Naive thymus-derived CD4-positive, alpha-beta T cell (primary cell): ENCODE measurements around the gene IFNAR2. TPM values are rescaled to one million over a fixed set of nuclear protein-coding genes. Genes with fewer than 3 reads are reported as not detected.
A peak's percentile ranks its signal among the peaks of the same experiment; 100 is the strongest.

Experiments used
- ATAC-seq: fragments of 150-1000 bp; cut with Tn5 transposase; 2 replicates; pipeline ENCODE4 v1.10.0; 2021; ENCODE audit warnings: mild to moderate bottlenecking, moderate library complexity
- CTCF ChIA-PET: fragments of 350-600 bp; sonication (Branson Sonifier 250); formaldehyde crosslinking; loops from one replicate; lab custom pipeline; 2021; ENCODE audit warnings: antibody characterized with exemption; lab: Charles Lee
- POLR2A ChIA-PET: fragments of 350-600 bp; sonication (Branson Sonifier 250); formaldehyde crosslinking; loops from one replicate; lab custom pipeline; 2021; ENCODE audit warnings: antibody characterized with exemption, inconsistent platforms; lab: Charles Lee
- DNase-seq, 9 donors: peaks; one replicate each; pipeline versions ENCODE4 v3.0.0 to v3.0.0-alpha.2; 2020 to 2022; ENCODE audit warnings: mixed read lengths in 1 of 9
- H3K27ac ChIP-seq: one replicate; pipeline ENCODE4 v1.7.0; 2013; ENCODE audit warnings: mild to moderate bottlenecking, low read depth, low read length, moderate library complexity
- H3K27me3 ChIP-seq, 2 donors: one replicate each; pipeline ENCODE4 v1.7.0; 2013; ENCODE audit warnings: low read length in 2 of 2, mild to moderate bottlenecking in 2 of 2, moderate library complexity in 2 of 2; ENCODE audit not compliant: control insufficient read depth in 2 of 2, insufficient read depth in 2 of 2
- H3K36me3 ChIP-seq, 3 experiments: 1 replicate in 2 of 3; 2 replicates in 1 of 3; pipeline ENCODE4 v1.7.0; 2013; ENCODE audit warnings: low read length in 3 of 3, mild to moderate bottlenecking in 3 of 3, moderate library complexity in 1 of 3; ENCODE audit not compliant: insufficient read depth in 3 of 3, control insufficient read depth in 2 of 3
- H3K4me1 ChIP-seq, 2 donors: one replicate each; pipeline ENCODE4 v1.7.0; 2013; ENCODE audit warnings: low read length in 2 of 2, mild to moderate bottlenecking in 2 of 2, moderate library complexity in 1 of 2; ENCODE audit not compliant: control insufficient read depth in 2 of 2, insufficient read depth in 2 of 2
- H3K4me3 ChIP-seq: 2 replicates; pipeline ENCODE4 v1.7.0; 2013; ENCODE audit warnings: mild to moderate bottlenecking, low read length
- H3K9me3 ChIP-seq, 3 experiments: 1 replicate in 2 of 3; 2 replicates in 1 of 3; pipeline ENCODE4 v1.7.0; 2013; ENCODE audit warnings: low read length in 3 of 3; ENCODE audit not compliant: control insufficient read depth in 2 of 3
- H3K27ac Mint-ChIP-seq, 9 donors: one replicate each; pipeline ENCODE4 v1.8.0; 2020 to 2022; ENCODE audit warnings: mixed read lengths in 9 of 9, mild to moderate bottlenecking in 8 of 9, moderate library complexity in 5 of 9, inconsistent platforms in 2 of 9
- H3K27me3 Mint-ChIP-seq, 5 donors: one replicate each; pipeline ENCODE4 v1.8.0; 2021 to 2022; ENCODE audit warnings: mixed read lengths in 5 of 5, mild to moderate bottlenecking in 1 of 5
- H3K36me3 Mint-ChIP-seq, 5 donors: one replicate each; pipeline ENCODE4 v1.8.0; 2020 to 2022; ENCODE audit warnings: mixed read lengths in 5 of 5, mild to moderate bottlenecking in 3 of 5, inconsistent platforms in 1 of 5
- H3K4me1 Mint-ChIP-seq, 7 donors: one replicate each; pipeline ENCODE4 v1.8.0; 2020 to 2022; ENCODE audit warnings: mixed read lengths in 7 of 7, mild to moderate bottlenecking in 3 of 7, inconsistent platforms in 1 of 7
- H3K4me3 Mint-ChIP-seq, 10 donors: one replicate each; pipeline ENCODE4 v1.8.0; 2020 to 2022; ENCODE audit warnings: mild to moderate bottlenecking in 10 of 10, mixed read lengths in 10 of 10, moderate library complexity in 6 of 10, inconsistent platforms in 2 of 10
- H3K9me3 Mint-ChIP-seq, 11 donors: one replicate each; pipeline ENCODE4 v1.8.0; 2020 to 2022; ENCODE audit warnings: mixed read lengths in 11 of 11, mild to moderate bottlenecking in 4 of 11, inconsistent platforms in 1 of 11, moderate library complexity in 1 of 11
- intact Hi-C, 2 donors: fragments of 100-400 bp; cut with micrococcal nuclease; formaldehyde crosslinking; loops; one replicate each; pipeline ENCODE4 v1.15.1; 2023
- polyA plus RNA-seq, 2 donors: library from polyadenylated mRNA; unstranded; fragments of 300-500 nt; fragmentation: Illumina TruSeq; gene quantifications; one replicate each; pipeline ENCODE4 v1.2.3, GENCODE V29; 2021
- total RNA-seq, 6 experiments: library from RNA in 5 of 6; stranded (reverse) in 5 of 6; gene quantifications; 1 replicate in 5 of 6; 2 replicates in 1 of 6; pipeline ENCODE4 v1.2.3 and lab custom pipeline; 2021 to 2026

IFNAR2 gene
- total and polyA plus RNA-seq, 7 experiments from 2014 or later, result 44.9 to 90.2 (median 77.3) TPM

GRCh38 chr21:33196941-33197374 is 32.8 kb upstream of the IFNAR2 start:
- H3K4me1 ChIP-seq, result peaks cover 0 to 7% of the 10 kb centered on the region in 2 donors
- Mint-ChIP-seq H3K27me3 (peaks cover 0 to 31% (median 0%) of the 10 kb centered on the region in 5 donors), H3K4me3 (peak overlapping the region in 3 of 10 donors; percentile 14 to 33 (median 16)), H3K36me3 (no peaks in the 10 kb centered on the region), H3K9me3 (no peaks in the 10 kb centered on the region), H3K27ac (peak overlapping the region in 3 of 9 donors; percentile 11 to 71 (median 51)), H3K4me1 (peaks cover 19 to 35% (median 27%) of the 10 kb centered on the region in 7 donors)
- POLR2A ChIA-PET, result interaction anchor here (1.2 to 2.4 kb wide), 4 partner anchors 10 to 470 kb away, joined by 3 to 15 read pairs (median 3); partner anchors contain the start of genes IFNAR1 and SYNJ1
- no peaks in the 10 kb centered on the region for H3K36me3 ChIP-seq
- intact Hi-C loops, result loop anchor here (1.0 to 5.0 kb wide), 13 partner anchors 11 to 544 kb away; partner anchors contain the start of gene PAXBP1 (in 1 of the 2)
- H3K27ac ChIP-seq, result no peak overlapping the region
- no peaks in the 10 kb centered on the region for H3K27me3 ChIP-seq
- ATAC-seq (peak; percentile 33), DNase-seq (peak in 7 of 9 donors; percentile 39 to 70 (median 50))
- CTCF ChIA-PET, result interaction anchor here (0.6 to 4.0 kb wide), 49 partner anchors 11 to 469 kb away, joined by 3 to 41 read pairs (median 4); partner anchors contain the start of gene IFNAR1
- no peak overlapping the region for H3K4me3 ChIP-seq
- no peaks in the 10 kb centered on the region for H3K9me3 ChIP-seq

DNA sequence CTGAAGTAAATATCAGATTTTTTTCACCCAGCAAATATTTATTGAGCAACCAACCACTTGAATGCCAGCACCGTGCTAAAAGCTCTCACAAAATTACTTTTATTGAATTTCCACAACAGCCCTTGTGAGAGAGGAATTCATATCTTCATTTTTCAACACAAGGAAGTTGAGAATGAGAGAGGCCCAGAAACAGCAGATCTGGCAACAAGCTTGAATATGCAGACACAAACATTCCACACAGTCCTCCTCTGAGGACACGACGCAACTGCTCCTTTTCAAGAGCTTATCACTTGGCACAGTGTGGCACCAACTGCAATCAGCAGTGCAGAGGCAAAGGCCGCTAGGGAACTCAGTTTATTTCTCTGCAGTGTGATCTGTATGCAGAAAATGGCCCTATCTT is 32.2 kb upstream of the IFNAR2 start:
- H3K36me3 Mint-ChIP-seq, result no peaks in the 10 kb centered on the region

DNA sequence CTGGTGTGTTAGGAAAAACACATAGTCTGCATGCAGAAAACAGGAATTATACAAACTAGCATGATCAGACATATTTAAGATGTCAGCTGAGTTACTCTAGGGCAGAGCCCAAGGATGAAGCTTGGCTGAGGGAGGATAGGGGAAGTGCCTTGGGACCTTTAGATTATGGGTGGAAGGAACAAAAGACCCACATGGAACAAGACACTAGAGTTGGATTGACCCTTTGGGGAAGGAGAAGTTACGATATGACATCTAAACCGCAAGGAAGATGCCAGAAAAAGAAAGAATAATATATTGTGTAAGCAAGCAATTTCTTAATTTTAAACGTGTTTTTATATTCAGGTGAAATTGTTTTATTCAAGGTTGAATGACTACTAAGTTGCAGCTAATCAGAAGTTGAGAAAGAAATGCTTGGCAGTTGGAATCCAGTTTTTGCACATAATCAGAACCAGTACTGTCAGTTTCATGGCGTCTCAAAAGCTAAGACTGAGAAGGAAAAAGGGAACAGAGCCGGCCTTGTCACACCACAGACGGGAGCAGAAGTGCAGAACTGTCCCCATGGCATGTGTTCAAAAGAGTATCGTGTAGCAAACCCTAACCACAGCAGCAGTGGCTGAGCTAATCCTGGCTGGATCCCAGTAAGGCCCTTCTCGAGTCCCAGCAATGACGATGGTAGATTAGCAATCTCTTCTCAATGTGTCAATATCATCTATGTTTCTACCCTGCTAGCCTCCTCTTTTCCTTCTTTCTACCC is 31.2 kb upstream of the IFNAR2 start:
- Mint-ChIP-seq H3K4me3 (no peak overlapping the region), H3K27me3 (peaks cover 0 to 31% (median 0%) of the 10 kb centered on the region in 5 donors), H3K9me3 (peaks cover 0 to 1% (median 0%) of the 10 kb centered on the region in 11 donors), H3K4me1 (peaks cover 22 to 44% (median 34%) of the 10 kb centered on the region in 7 donors), H3K36me3 (no peaks in the 10 kb centered on the region), H3K27ac (peak overlapping the region in 1 of 9 donors; percentile 32)
- peak; percentile 41 for ATAC-seq
- intact Hi-C loops, result loop anchor here (1.0 to 5.0 kb wide), 6 partner anchors 67 to 426 kb away; partner anchors contain the start of gene PAXBP1 (in 1 of the 2)
- Histone ChIP-seq H3K27ac (no peak overlapping the region), H3K36me3 (no peaks in the 10 kb centered on the region), H3K27me3 (no peaks in the 10 kb centered on the region), H3K4me3 (no peak overlapping the region), H3K4me1 (peaks cover 0 to 7% of the 10 kb centered on the region in 2 donors), H3K9me3 (no peaks in the 10 kb centered on the region)
- POLR2A ChIA-PET, result interaction anchor here (1.5 kb wide), 1 partner anchor 163 kb away, joined by 10 read pairs; no protein-coding TSS in a partner anchor
- CTCF ChIA-PET, result interaction anchor here (0.7 to 4.0 kb wide), 15 partner anchors 13 to 366 kb away, joined by 3 to 41 read pairs (median 7); partner anchors contain the start of gene IFNAR1
- DNase-seq, result no peak

More for the DNA sequence above, 32.2 kb upstream of the IFNAR2 start:
- Mint-ChIP-seq H3K9me3 (no peaks in the 10 kb centered on the region), H3K27me3 (peaks cover 0 to 31% (median 0%) of the 10 kb centered on the region in 5 donors), H3K27ac (peak overlapping the region in 1 of 9 donors; percentile 25), H3K4me1 (peaks cover 21 to 40% (median 27%) of the 10 kb centered on the region in 7 donors), H3K4me3 (no peak overlapping the region)
- intact Hi-C loops, result loop anchor here (1.0 to 5.0 kb wide), 13 partner anchors 11 to 545 kb away; partner anchors contain the start of gene PAXBP1 (in 1 of the 2)
- Histone ChIP-seq H3K4me3 (no peak overlapping the region), H3K9me3 (no peaks in the 10 kb centered on the region), H3K36me3 (no peaks in the 10 kb centered on the region), H3K27me3 (no peaks in the 10 kb centered on the region), H3K27ac (no peak overlapping the region), H3K4me1 (peaks cover 0 to 7% of the 10 kb centered on the region in 2 donors)
- DNase-seq, result no peak
- POLR2A ChIA-PET, result interaction anchor here (1.2 to 2.4 kb wide), 4 partner anchors 11 to 164 kb away, joined by 3 to 15 read pairs (median 6); partner anchors contain the start of gene IFNAR1
- CTCF ChIA-PET, result interaction anchor here (0.6 to 4.0 kb wide), 49 partner anchors 12 to 469 kb away, joined by 3 to 41 read pairs (median 4); partner anchors contain the start of gene IFNAR1
- ATAC-seq, result no peak

- Mint-ChIP-seq H3K4me3 (no peak overlapping the region), H3K4me1 (peaks cover 23 to 49% (median 38%) of the 10 kb centered on the region in 7 donors)
These were observed 30.7 kb upstream of the IFNAR2 start for GRCh38 chr21:33199100-33199464.

GRCh38 chr21:33199516-33200217 is 30.1 kb upstream of the IFNAR2 start:
- H3K9me3 Mint-ChIP-seq, result peaks cover 0 to 1% (median 0%) of the 10 kb centered on the region in 11 donors
- no peak overlapping the region for H3K27ac ChIP-seq
- H3K4me3 ChIP-seq, result no peak overlapping the region
- ATAC-seq, result peak; percentile 91
- H3K4me1 ChIP-seq, result peaks cover under 1 to 9% of the 10 kb centered on the region in 2 donors
- ChIA-PET CTCF (interaction anchor here (0.5 to 2.0 kb wide), 16 partner anchors 9 to 246 kb away, joined by 3 to 26 read pairs (median 3); no protein-coding TSS in a partner anchor), POLR2A (interaction anchor here (0.7 to 1.0 kb wide), 6 partner anchors 33 to 245 kb away, joined by 3 to 8 read pairs (median 4); partner anchors contain the start of gene IFNAR1)
- H3K4me3 Mint-ChIP-seq, result no peak overlapping the region
- no peaks in the 10 kb centered on the region for H3K36me3 ChIP-seq
- H3K36me3 Mint-ChIP-seq, result no peaks in the 10 kb centered on the region
- no peaks in the 10 kb centered on the region for H3K9me3 ChIP-seq
- no peaks in the 10 kb centered on the region for H3K27me3 ChIP-seq
- peak; percentile 31 to 88 (median 81) for DNase-seq
- H3K27me3 Mint-ChIP-seq, result peaks cover 0 to 31% (median 0%) of the 10 kb centered on the region in 5 donors
- intact Hi-C loops, result loop anchor here (1.0 to 5.0 kb wide), 12 partner anchors 31 to 427 kb away; partner anchors contain the start of gene PAXBP1 (in 1 of the 2)
- H3K4me1 Mint-ChIP-seq, result peaks cover 24 to 53% (median 42%) of the 10 kb centered on the region in 7 donors
- H3K27ac Mint-ChIP-seq, result peak overlapping the region in 7 of 9 donors; percentile 22 to 87 (median 52)

More at GRCh38 chr21:33199100-33199464, 30.7 kb upstream of the IFNAR2 start:
- H3K9me3 ChIP-seq, result no peaks in the 10 kb centered on the region
- Mint-ChIP-seq H3K9me3 (peaks cover 0 to 1% (median 0%) of the 10 kb centered on the region in 11 donors), H3K36me3 (no peaks in the 10 kb centered on the region), H3K27ac (no peak overlapping the region), H3K27me3 (peaks cover 0 to 31% (median 0%) of the 10 kb centered on the region in 5 donors)
- H3K4me1 ChIP-seq, result peaks cover 0 to 7% of the 10 kb centered on the region in 2 donors
- ChIA-PET POLR2A (interaction anchor here (1.5 kb wide), 1 partner anchor 162 kb away, joined by 10 read pairs; no protein-coding TSS in a partner anchor), CTCF (interaction anchor here (0.7 to 4.0 kb wide), 9 partner anchors 13 to 362 kb away, joined by 3 to 41 read pairs (median 7); no protein-coding TSS in a partner anchor)
- intact Hi-C loops, result loop anchor here (1.0 to 5.0 kb wide), 6 partner anchors 66 to 427 kb away; partner anchors contain the start of gene PAXBP1 (in 1 of the 2)
- H3K4me3 ChIP-seq, result no peak overlapping the region
- no peak overlapping the region for H3K27ac ChIP-seq
- H3K36me3 ChIP-seq, result no peaks in the 10 kb centered on the region
- no peaks in the 10 kb centered on the region for H3K27me3 ChIP-seq
- ATAC-seq (no peak), DNase-seq (no peak)
